GM19324 (cell line): ENCODE results near the gene TTYH2.
"Not testable (repeated sequence)": the region's sequence is repeated elsewhere in the genome, so short reads cannot be mapped to it uniquely, and the experiment has no call there.

Experiments
- ATAC-seq: cut with Tn5 transposase; IDR thresholded peaks from one replicate; pipeline ENCODE4 v1.9.1; 2021; ENCODE audit warnings: mild to moderate bottlenecking, moderate library complexity; ENCODE audit not compliant: unreplicated experiment, low FRiP score

Gene TTYH2

GRCh38 chr17:74212913-74213791, at the start of gene TTYH2:
Gene TTYH2, plus strand, starts transcription at chr17:74213571. Its CDS starts 17 bp downstream, at chr17:74213588.
- ATAC-seq, result peak; percentile 68

GRCh38 chr17:74163836-74164235, 49.5 kb upstream of the TTYH2 start:
- no peak for ATAC-seq

GRCh38 chr17:74164446-74165045, 48.8 kb upstream of the TTYH2 start:
- ATAC-seq, result no peak

GRCh38 chr17:74165797-74166365, 47.5 kb upstream of the TTYH2 start:
- no peak for ATAC-seq

GRCh38 chr17:74170924-74171323, 42.4 kb upstream of the TTYH2 start:
- no peak for ATAC-seq

- no peak for ATAC-seq
Observed at GRCh38 chr17:74172700-74173099, 40.7 kb upstream of the TTYH2 start.

GRCh38 chr17:74176546-74177001, 36.8 kb upstream of the TTYH2 start:
- no peak for ATAC-seq

GRCh38 chr17:74177018-74177450, 36.3 kb upstream of the TTYH2 start:
- no peak for ATAC-seq

GRCh38 chr17:74179576-74179975, 33.8 kb upstream of the TTYH2 start:
- no peak for ATAC-seq

- no peak for ATAC-seq
Observed at GRCh38 chr17:74180336-74180735, 33.0 kb upstream of the TTYH2 start.

- no peak for ATAC-seq
Observed at GRCh38 chr17:74181341-74181740, 32.0 kb upstream of the TTYH2 start.

- ATAC-seq, result no peak
Observed at GRCh38 chr17:74182041-74182723, 31.2 kb upstream of the TTYH2 start.

GRCh38 chr17:74183411-74183810, 30.0 kb upstream of the TTYH2 start:
- ATAC-seq, result no peak

- no peak for ATAC-seq
Observed at GRCh38 chr17:74185571-74186185, 27.7 kb upstream of the TTYH2 start.

- ATAC-seq, result no peak
Observed at GRCh38 chr17:74186498-74186897, 26.9 kb upstream of the TTYH2 start.

- no peak for ATAC-seq
Observed at GRCh38 chr17:74187761-74188160, 25.6 kb upstream of the TTYH2 start.

- ATAC-seq, result not testable (repeated sequence)
Observed at GRCh38 chr17:74188687-74189086, 24.7 kb upstream of the TTYH2 start.

- no peak for ATAC-seq
Observed at GRCh38 chr17:74190154-74190553, 23.2 kb upstream of the TTYH2 start.

GRCh38 chr17:74190807-74191406, 22.5 kb upstream of the TTYH2 start:
- ATAC-seq, result no peak
